Measurements from ENCODE around the gene GPR50.

DNA sequence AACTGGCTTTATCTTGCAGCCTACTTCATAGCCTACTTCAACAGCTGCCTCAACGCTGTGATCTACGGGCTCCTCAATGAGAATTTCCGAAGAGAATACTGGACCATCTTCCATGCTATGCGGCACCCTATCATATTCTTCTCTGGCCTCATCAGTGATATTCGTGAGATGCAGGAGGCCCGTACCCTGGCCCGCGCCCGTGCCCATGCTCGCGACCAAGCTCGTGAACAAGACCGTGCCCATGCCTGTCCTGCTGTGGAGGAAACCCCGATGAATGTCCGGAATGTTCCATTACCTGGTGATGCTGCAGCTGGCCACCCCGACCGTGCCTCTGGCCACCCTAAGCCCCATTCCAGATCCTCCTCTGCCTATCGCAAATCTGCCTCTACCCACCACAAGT is 4.0 kb downstream of the GPR50 start:
- no peak for TF ChIP-seq POLR2A (IDR thresholded peaks at IDR 0.05)
- TF ChIP-seq, protein P1, sequence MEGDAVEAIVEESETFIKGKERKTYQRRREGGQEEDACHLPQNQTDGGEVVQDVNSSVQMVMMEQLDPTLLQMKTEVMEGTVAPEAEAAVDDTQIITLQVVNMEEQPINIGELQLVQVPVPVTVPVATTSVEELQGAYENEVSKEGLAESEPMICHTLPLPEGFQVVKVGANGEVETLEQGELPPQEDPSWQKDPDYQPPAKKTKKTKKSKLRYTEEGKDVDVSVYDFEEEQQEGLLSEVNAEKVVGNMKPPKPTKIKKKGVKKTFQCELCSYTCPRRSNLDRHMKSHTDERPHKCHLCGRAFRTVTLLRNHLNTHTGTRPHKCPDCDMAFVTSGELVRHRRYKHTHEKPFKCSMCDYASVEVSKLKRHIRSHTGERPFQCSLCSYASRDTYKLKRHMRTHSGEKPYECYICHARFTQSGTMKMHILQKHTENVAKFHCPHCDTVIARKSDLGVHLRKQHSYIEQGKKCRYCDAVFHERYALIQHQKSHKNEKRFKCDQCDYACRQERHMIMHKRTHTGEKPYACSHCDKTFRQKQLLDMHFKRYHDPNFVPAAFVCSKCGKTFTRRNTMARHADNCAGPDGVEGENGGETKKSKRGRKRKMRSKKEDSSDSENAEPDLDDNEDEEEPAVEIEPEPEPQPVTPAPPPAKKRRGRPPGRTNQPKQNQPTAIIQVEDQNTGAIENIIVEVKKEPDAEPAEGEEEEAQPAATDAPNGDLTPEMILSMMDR (IDR thresholded peaks at IDR 0.05 in 4 of 5, conservative IDR thresholded peaks at IDR 0.05 in 1 of 5) = no peak
